ENCODE data around the gene NFIB.

GRCh38 chr9:14301583-14302021, 12.3 kb downstream of the NFIB start:
- TF ChIP-seq CTCF (conservative IDR thresholded peaks at IDR 0.05), result no peak
- TF ChIP-seq EZH2 (IDR thresholded peaks at IDR 0.05; ENCODE audit: low read depth), result no peak

Data from PC-9 (cell line).